GM12878 (cell line): ENCODE measurements around the gene SLC35G2. TPM values are rescaled to one million over a fixed set of nuclear protein-coding genes. Genes with fewer than 3 reads are reported as not detected.

ENCODE experiments used
- ATAC-seq: fragments of 200-7000 bp; cut with Tn5 transposase; 3 replicates; pipeline ENCODE4 v1.9.1; 2020; ENCODE audit warnings: mild to moderate bottlenecking, moderate library complexity
- BruUV-seq: library from RNA; stranded (reverse); fragments of 400-500 nt; replicated peaks from 2 replicates; lab custom pipeline; 2021; lab: Mats Ljungman, UMichigan
- CTCF ChIA-PET: fragments of 300-600 bp; sonication (Branson Sonifier 250); formaldehyde crosslinking; extraction: SDS; loops from one replicate; lab custom pipeline; 2021; ENCODE audit warnings: inconsistent platforms; lab: Yijun Ruan, JAX
- POLR2A ChIA-PET: fragments of 350-600 bp; formaldehyde crosslinking; extraction: SDS; loops from one replicate; lab custom pipeline; 2021; ENCODE audit warnings: inconsistent platforms; lab: Charles Lee
- RAD21 ChIA-PET: fragments of 300-600 bp; sonication (Branson Sonifier 250); formaldehyde crosslinking; loops from one replicate; lab custom pipeline; 2023; ENCODE audit warnings: antibody characterized with exemption; ENCODE audit not compliant: unreplicated experiment; lab: Charles Lee
- SMC1A ChIA-PET: fragments of 300-600 bp; sonication (Branson Sonifier 250); formaldehyde crosslinking; loops from one replicate; lab custom pipeline; 2023; ENCODE audit not compliant: unreplicated experiment, uncharacterized antibody; lab: Charles Lee
- DNase-seq: peaks from one replicate; pipeline ENCODE4 v3.0.0-alpha.2; 2011; ENCODE audit warnings: low read depth, low spot score
- FAIRE-seq: peaks from 3 replicates; lab custom pipeline; 2011; peaks lifted over from hg19 to GRCh38; lab: Jason Lieb, UNC
- H2AFZ ChIP-seq: 2 replicates; pipeline ENCODE4 v1.6.0; 2011; ENCODE audit warnings: low read depth, low read length, control low read depth; ENCODE audit not compliant: control insufficient read depth
- H3K27ac ChIP-seq: 2 replicates; pipeline ENCODE4 v1.5.1; 2011; ENCODE audit warnings: control low read depth; ENCODE audit not compliant: control insufficient read depth, insufficient read depth
- H3K27me3 ChIP-seq, 2 experiments: replicated peaks in 1 of 2; 2 replicates each; pipeline versions ENCODE4 v1.6.0 to v1.6.1; 2011; ENCODE audit warnings: low read length in 1 of 2; ENCODE audit not compliant: control insufficient read depth in 2 of 2, insufficient read depth in 2 of 2
- H3K36me3 ChIP-seq, 2 experiments: 2 replicates each; pipeline ENCODE4 v1.5.1; 2011; ENCODE audit warnings: low read length in 1 of 2; ENCODE audit not compliant: control insufficient read depth in 2 of 2, insufficient read depth in 2 of 2
- H3K4me1 ChIP-seq: 2 replicates; pipeline ENCODE4 v1.6.1; 2011; ENCODE audit warnings: mild to moderate bottlenecking, low read length, moderate library complexity, mixed read lengths; ENCODE audit not compliant: control insufficient read depth, insufficient read depth
- H3K4me2 ChIP-seq: 2 replicates; pipeline ENCODE4 v1.6.0; 2011; ENCODE audit warnings: control low read depth; ENCODE audit not compliant: control insufficient read depth, insufficient read depth
- H3K4me3 ChIP-seq: fragments of 200-600 bp; sonication (generic); 2 replicates; pipeline ENCODE4 v1.5.1; 2016
- H3K79me2 ChIP-seq: 2 replicates; pipeline ENCODE4 v1.6.0; 2011; ENCODE audit warnings: low read length; ENCODE audit not compliant: control insufficient read depth, insufficient read depth
- H3K9ac ChIP-seq: 2 replicates; pipeline ENCODE4 v1.8.0; 2011; ENCODE audit warnings: low read length, control low read depth, mixed read lengths; ENCODE audit not compliant: control insufficient read depth, insufficient read depth
- H3K9me3 ChIP-seq: replicated peaks from 3 replicates; pipeline ENCODE4 v1.5.1; 2011; ENCODE audit warnings: mild to moderate bottlenecking, low read length; ENCODE audit not compliant: control insufficient read depth, insufficient read depth
- H4K20me1 ChIP-seq: 2 replicates; pipeline ENCODE4 v1.6.0; 2011; ENCODE audit not compliant: control insufficient read depth, insufficient read depth
- CBX5 ChIP-seq: sonication (generic); IDR thresholded peaks from 2 replicates; pipeline ENCODE4 v1.6.1; 2016; ENCODE audit warnings: low read depth, moderate library complexity, mild to moderate bottlenecking, inconsistent platforms
- NR2F1 ChIP-seq: fragments of 450-650 bp; conservative IDR thresholded peaks from 2 replicates; pipeline ENCODE4 v1.6.1; 2017; ENCODE audit warnings: mild to moderate bottlenecking
- PAX5 ChIP-seq: IDR thresholded peaks from 2 replicates; pipeline ENCODE4 v1.6.1; 2011; ENCODE audit warnings: low read depth, low read length, borderline replicate concordance
- RFX5 ChIP-seq: IDR thresholded peaks from 2 replicates; pipeline ENCODE4 v1.6.1; 2011; ENCODE audit warnings: low read depth, low read length, improper control_type of control experiment
- WGBS: methylation state at CpG from one replicate; pipeline ENCODE4 v1.1.6; 2016; ENCODE audit warnings: low lambda C conversion rate; ENCODE audit not compliant: insufficient replicate concordance, insufficient coverage; ENCODE audit errors: missing lambda C conversion rate; 5-methylcytosine and 5-hydroxymethylcytosine counted together
- in situ Hi-C: fragments of 300-500 bp; cut with MboI; formaldehyde crosslinking; loops from 9 replicates; pipeline ENCODE4 v1.14.3; 2018; ENCODE audit warnings: mixed read lengths
- intact Hi-C: fragments of 100-400 bp; cut with micrococcal nuclease; formaldehyde crosslinking; loops from one replicate; pipeline ENCODE4 v1.14.2; 2022; ENCODE audit not compliant: unreplicated experiment
- polyA plus RNA-seq, 11 experiments: library from polyadenylated mRNA; depleted of rRNA in 4 of 11; unstranded in 6 of 11; stranded (reverse) in 5 of 11; fragments of >200 nt; fragmentation: Nextera tagmentation in 4 of 11; fragmentation: Illumina TruSeq in 1 of 11; extraction: Ambion mirVana in 4 of 11; extraction: Trizol in 1 of 11; gene quantifications; 1 replicate in 1 of 11; 2 replicates in 10 of 11; pipeline versions ENCODE4 v1.2.1 to v1.2.3, GENCODE V29; 2011 to 2016; ENCODE audit warnings: inconsistent platforms in 2 of 11, missing spikeins in 2 of 11, low read depth in 1 of 11
- total RNA-seq, 4 experiments: library from RNA; depleted of rRNA in 3 of 4; stranded (reverse); fragments of >200 nt in 3 of 4; fragmentation: Illumina TruSeq in 1 of 4; extraction: Trizol in 1 of 4; gene quantifications; 2 replicates each; pipeline versions ENCODE4 v1.2.1 to v1.2.3, GENCODE V29; 2013 to 2021
- TF ChIP-seq, protein P1 (sequence below), 3 experiments: IDR thresholded peaks in 2 of 3; conservative IDR thresholded peaks in 1 of 3; 2 replicates each; pipeline ENCODE4 v1.5.1; 2011; ENCODE audit warnings: low read depth in 3 of 3, low read length in 3 of 3, mild to moderate bottlenecking in 3 of 3, control low read depth in 2 of 3, moderate library complexity in 2 of 3, inconsistent platforms in 1 of 3, mixed read lengths in 1 of 3; ENCODE audit not compliant: control insufficient read depth in 2 of 3, insufficient read depth in 1 of 3; ENCODE audit errors: extremely low read depth in 1 of 3

The SLC35G2 gene
- total and polyA plus RNA-seq, 10 of the 15 experiments (the other 5 are each of a cell fraction or from before 2014, with no cell fraction given) = 0.11 to 1.9 (median 0.27) TPM

DNA sequence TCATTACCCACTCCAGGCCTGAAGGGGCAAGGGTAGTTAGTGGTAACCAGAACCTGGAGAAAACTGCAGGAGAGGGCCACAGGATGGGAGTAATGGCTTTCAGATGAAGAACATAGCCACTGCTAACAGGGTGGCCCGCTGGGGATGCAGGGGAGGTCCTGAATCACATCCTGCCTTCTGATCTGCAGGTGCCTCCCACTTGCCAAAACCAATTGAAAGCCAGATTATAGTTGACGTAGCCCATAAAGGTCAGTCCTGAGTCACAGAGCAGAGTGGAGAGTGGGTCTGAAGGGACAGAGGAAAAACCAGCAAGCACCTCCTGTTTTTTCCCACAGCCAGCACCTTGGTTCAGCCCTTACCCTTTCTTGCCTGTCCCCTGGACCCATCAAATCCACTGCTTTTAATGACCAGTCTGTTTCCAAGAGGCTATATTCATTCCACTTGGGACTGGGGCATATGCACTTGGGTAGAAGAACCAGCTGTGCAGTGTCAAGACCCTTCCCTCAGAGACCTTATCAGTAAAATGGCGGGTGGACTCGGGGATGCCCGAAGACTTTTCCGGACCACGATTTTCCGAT is 646 bp upstream of the SLC35G2 start:
- Histone ChIP-seq H4K20me1 (no peaks in the 10 kb centered on the region), H3K27me3 (peaks cover 3 to 6% of the 10 kb centered on the region in 2 experiments), H3K36me3 (no peaks in the 10 kb centered on the region), H3K4me2 (peak overlapping the region; percentile 91), H3K4me1 (peaks cover 4% of the 10 kb centered on the region; the same call in 1 of the 2 replicates), H3K4me3 (peak overlapping the region; percentile 65), H3K27ac (no peak overlapping the region), H3K79me2 (no peaks in the 10 kb centered on the region), H3K9ac (no peak overlapping the region), H3K9me3 (no peaks in the 10 kb centered on the region; the same call in 2 of the 3 replicates), H2AFZ (peak overlapping the region; percentile 67)
- 59% methylated on average over 8 of the region's 8 CpGs for WGBS
- in situ Hi-C loops = no loop called here
- ChIA-PET CTCF (interaction anchor here (1.0 kb wide), 1 partner anchor 196 kb away, joined by 3 read pairs; no protein-coding TSS in a partner anchor), SMC1A (interaction anchor here (0.7 to 1.3 kb wide), 3 partner anchors 40 to 741 kb away, joined by 3 to 7 read pairs (median 3); no protein-coding TSS in a partner anchor), RAD21 (no interaction called here), POLR2A (no interaction called here)
- intact Hi-C loops = no loop called here
- BruUV-seq = no TSS peak
- ATAC-seq = peak; percentile 85
- peak; percentile 67; the same call in 1 of the 2 replicates for TF ChIP-seq RFX5
- TF ChIP-seq PAX5 = no peak
- TF ChIP-seq NR2F1 = peak; percentile 31; the same call in 1 of the 2 replicates
- no peak for TF ChIP-seq CBX5
- TF ChIP-seq, protein P1, sequence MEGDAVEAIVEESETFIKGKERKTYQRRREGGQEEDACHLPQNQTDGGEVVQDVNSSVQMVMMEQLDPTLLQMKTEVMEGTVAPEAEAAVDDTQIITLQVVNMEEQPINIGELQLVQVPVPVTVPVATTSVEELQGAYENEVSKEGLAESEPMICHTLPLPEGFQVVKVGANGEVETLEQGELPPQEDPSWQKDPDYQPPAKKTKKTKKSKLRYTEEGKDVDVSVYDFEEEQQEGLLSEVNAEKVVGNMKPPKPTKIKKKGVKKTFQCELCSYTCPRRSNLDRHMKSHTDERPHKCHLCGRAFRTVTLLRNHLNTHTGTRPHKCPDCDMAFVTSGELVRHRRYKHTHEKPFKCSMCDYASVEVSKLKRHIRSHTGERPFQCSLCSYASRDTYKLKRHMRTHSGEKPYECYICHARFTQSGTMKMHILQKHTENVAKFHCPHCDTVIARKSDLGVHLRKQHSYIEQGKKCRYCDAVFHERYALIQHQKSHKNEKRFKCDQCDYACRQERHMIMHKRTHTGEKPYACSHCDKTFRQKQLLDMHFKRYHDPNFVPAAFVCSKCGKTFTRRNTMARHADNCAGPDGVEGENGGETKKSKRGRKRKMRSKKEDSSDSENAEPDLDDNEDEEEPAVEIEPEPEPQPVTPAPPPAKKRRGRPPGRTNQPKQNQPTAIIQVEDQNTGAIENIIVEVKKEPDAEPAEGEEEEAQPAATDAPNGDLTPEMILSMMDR (IDR thresholded peaks at IDR 0.05 in 2 of 3, conservative IDR thresholded peaks at IDR 0.05 in 1 of 3; ENCODE audit: control insufficient read depth in 2 of 3, extremely low read depth in 1 of 3, insufficient read depth in 1 of 3, low read depth in 3 of 3, low read length in 3 of 3) = peak in 1 of 3 experiments; percentile 13; a peak in 1 of 6 replicates
- FAIRE-seq = no peak
- no peak for DNase-seq
